Neutrophil (primary cell): ENCODE measurements around the gene TEAD1.

Experiments
- H3K27ac ChIP-seq: fragments of 200-600 bp; sonication (generic); 2 replicates; pipeline ENCODE4 v1.5.1; 2016; ENCODE audit warnings: mild to moderate bottlenecking, moderate library complexity
- H3K27me3 ChIP-seq: fragments of 200-600 bp; sonication (generic); 2 replicates; pipeline ENCODE4 v1.6.0; 2016; ENCODE audit warnings: mild to moderate bottlenecking
- H3K36me3 ChIP-seq: fragments of 200-600 bp; sonication (generic); 2 replicates; pipeline ENCODE4 v1.5.1; 2017
- H3K4me1 ChIP-seq, 2 experiments: fragments of 200-600 bp in 1 of 2; sonication (generic) in 1 of 2; 1 replicate in 1 of 2; 2 replicates in 1 of 2; pipeline versions ENCODE4 v1.5.1 to v1.6.1; 2013 to 2016; ENCODE audit warnings: low read depth in 1 of 2, low read length in 1 of 2, mild to moderate bottlenecking in 1 of 2, moderate library complexity in 1 of 2; ENCODE audit not compliant: control insufficient read depth in 1 of 2, insufficient read depth in 1 of 2
- H3K4me3 ChIP-seq, 2 experiments: fragments of 200-600 bp in 1 of 2; sonication (generic) in 1 of 2; 1 replicate in 1 of 2; 2 replicates in 1 of 2; pipeline ENCODE4 v1.5.1; 2013 to 2016; ENCODE audit warnings: low read depth in 1 of 2, low read length in 1 of 2, mild to moderate bottlenecking in 1 of 2, moderate library complexity in 1 of 2
- H3K9me3 ChIP-seq: fragments of 200-600 bp; sonication (generic); 2 replicates; pipeline ENCODE4 v1.5.1; 2016
- TF ChIP-seq, protein P1 (sequence below): fragments of 200-600 bp; sonication (generic); IDR thresholded peaks from 2 replicates; pipeline ENCODE4 v1.5.1; 2016; ENCODE audit warnings: antibody characterized with exemption

Gene TEAD1

DNA sequence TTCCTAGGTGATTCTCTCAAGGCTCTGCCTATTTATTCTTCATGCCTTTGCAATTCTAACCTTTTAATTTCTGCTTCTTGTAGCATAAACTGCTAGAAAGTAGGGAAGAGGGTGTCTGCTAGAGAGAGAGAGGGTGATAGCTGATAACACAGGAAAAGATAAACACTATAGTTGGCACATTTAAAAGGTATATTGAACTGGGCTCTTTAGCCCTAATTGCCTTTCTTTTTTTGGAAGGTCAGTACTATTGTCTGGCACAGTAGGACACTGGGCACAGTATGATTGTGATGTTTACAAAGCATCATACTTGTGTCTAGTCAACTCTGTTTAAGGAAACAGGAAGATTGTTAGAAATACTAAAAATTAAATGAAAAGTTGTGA lies 33.3 kb downstream of the TEAD1 start:
- TF ChIP-seq, protein P1, sequence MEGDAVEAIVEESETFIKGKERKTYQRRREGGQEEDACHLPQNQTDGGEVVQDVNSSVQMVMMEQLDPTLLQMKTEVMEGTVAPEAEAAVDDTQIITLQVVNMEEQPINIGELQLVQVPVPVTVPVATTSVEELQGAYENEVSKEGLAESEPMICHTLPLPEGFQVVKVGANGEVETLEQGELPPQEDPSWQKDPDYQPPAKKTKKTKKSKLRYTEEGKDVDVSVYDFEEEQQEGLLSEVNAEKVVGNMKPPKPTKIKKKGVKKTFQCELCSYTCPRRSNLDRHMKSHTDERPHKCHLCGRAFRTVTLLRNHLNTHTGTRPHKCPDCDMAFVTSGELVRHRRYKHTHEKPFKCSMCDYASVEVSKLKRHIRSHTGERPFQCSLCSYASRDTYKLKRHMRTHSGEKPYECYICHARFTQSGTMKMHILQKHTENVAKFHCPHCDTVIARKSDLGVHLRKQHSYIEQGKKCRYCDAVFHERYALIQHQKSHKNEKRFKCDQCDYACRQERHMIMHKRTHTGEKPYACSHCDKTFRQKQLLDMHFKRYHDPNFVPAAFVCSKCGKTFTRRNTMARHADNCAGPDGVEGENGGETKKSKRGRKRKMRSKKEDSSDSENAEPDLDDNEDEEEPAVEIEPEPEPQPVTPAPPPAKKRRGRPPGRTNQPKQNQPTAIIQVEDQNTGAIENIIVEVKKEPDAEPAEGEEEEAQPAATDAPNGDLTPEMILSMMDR: no peak
- H3K4me3 ChIP-seq: no peak overlapping the region
- H3K36me3 ChIP-seq: no peaks in the 10 kb centered on the region
- no peaks in the 10 kb centered on the region for H3K4me1 ChIP-seq
- H3K27me3 ChIP-seq: no peaks in the 10 kb centered on the region
- no peak overlapping the region for H3K27ac ChIP-seq
- no peaks in the 10 kb centered on the region for H3K9me3 ChIP-seq

DNA sequence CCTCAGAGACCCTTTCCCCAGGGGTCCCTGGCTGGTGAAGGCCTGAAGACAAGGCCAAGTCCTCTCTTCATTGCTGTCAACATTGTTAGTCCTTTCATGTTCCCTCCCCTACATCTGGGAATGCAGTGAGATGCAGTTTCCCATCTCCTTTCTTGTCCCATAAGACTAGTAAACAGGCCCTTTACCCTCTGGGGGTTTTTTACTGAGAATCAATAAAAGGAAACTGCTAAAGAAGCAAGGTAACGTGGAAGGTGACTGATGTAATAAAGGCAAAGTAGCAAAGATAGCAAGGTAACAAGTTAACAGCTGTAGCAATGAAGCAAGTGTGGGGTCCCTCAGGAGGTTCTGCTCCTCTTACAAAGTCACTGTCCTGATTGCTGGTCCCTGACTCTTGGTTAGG lies 37.3 kb downstream of the TEAD1 start:
- TF ChIP-seq, protein P1: no peak
- no peaks in the 10 kb centered on the region for H3K9me3 ChIP-seq
- H3K27me3 ChIP-seq: peaks cover 19% of the 10 kb centered on the region
- no peaks in the 10 kb centered on the region for H3K4me1 ChIP-seq
- no peak overlapping the region for H3K4me3 ChIP-seq
- no peak overlapping the region for H3K27ac ChIP-seq
- no peaks in the 10 kb centered on the region for H3K36me3 ChIP-seq

DNA sequence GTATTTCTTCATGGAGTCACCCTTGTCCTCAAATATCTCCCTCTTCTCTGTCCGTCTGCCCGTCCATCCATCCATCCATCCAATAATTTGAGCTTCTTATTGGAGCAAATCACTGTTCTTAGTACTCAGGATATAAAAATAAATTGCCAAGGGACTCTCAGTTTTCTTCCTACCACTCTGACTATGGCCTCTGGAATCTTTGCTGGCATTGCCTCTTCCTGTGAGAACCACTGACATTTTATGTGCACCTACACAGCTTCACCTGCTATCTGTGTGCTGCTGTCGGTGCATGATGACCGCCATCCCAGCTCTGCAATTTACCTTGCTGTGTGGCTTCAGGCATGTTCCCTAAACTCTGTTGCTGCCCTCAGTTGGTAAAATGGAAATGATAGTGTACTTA lies 37.9 kb downstream of the TEAD1 start:
- Histone ChIP-seq H3K4me3 (no peak overlapping the region), H3K27ac (no peak overlapping the region), H3K27me3 (peaks cover 26% of the 10 kb centered on the region), H3K4me1 (no peaks in the 10 kb centered on the region), H3K9me3 (no peaks in the 10 kb centered on the region), H3K36me3 (no peaks in the 10 kb centered on the region)
- TF ChIP-seq, protein P1: no peak

DNA sequence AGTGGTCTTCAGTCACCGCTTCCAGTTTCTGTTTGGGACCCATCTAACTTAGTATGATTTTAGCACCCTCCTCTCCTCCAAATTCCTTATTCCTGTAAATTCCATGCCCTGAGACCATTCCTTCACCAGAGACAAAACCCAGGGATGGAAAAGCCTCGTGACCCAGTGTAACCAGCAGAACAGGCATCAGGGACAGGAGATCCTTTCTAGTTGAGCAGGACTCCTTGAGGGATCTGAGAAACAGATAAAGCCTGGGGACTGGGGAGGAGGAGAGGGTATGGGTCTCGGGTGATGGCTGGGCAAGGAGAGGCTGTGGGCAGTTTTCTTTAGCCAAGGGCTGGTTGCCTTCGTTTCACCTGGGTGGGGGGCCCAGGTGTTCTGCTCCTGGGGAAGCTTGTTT lies 40.9 kb downstream of the TEAD1 start:
- Histone ChIP-seq H3K4me3 (no peak overlapping the region), H3K4me1 (no peaks in the 10 kb centered on the region), H3K27me3 (peaks cover 42% of the 10 kb centered on the region), H3K36me3 (no peaks in the 10 kb centered on the region), H3K27ac (no peak overlapping the region), H3K9me3 (no peaks in the 10 kb centered on the region)
- TF ChIP-seq, protein P1: no peak

DNA sequence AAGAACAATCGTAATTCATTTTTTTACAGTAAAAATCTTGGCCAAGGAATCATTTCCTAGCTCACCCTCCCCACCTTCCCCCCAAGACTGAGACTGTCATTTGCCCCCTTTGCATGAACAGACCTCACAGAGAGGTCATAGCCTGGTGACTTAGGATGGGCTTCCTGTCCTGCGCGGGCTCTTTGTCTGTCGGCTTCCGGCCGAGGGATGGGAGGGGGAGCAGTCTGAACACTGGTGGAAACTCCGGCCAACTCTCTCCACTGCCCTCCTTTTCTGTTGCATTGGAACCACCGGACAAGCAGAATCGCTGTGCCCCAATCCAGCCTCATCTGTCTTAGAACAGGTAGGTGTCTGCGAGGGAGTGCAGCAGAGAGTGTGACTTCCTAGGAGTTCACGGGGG lies 41.7 kb downstream of the TEAD1 start:
- Histone ChIP-seq H3K9me3 (no peaks in the 10 kb centered on the region), H3K4me3 (no peak overlapping the region), H3K4me1 (no peaks in the 10 kb centered on the region), H3K36me3 (no peaks in the 10 kb centered on the region), H3K27me3 (peaks cover 49% of the 10 kb centered on the region), H3K27ac (no peak overlapping the region)
- TF ChIP-seq, protein P1: no peak

DNA sequence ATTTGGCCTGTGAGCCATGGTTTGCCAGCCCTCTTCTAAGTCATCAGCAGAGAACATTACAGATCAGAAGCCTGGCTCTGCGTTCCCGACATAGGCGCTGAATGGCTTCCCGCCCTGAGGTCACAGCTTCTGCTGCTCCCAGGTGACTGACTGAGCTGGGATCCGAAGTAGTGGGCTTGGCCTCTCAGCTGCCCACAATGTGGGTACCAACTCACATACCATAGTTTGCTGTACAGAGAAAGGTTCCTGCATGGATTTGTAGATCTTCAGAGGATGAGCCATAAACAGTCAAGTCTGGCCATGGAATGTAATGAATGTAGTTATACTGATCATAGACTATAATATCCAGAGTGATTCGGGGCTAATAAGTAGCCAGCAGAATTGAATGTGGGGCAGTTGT lies 42.6 kb downstream of the TEAD1 start:
- no peak overlapping the region for H3K27ac ChIP-seq
- H3K36me3 ChIP-seq: no peaks in the 10 kb centered on the region
- no peaks in the 10 kb centered on the region for H3K4me1 ChIP-seq
- no peak overlapping the region for H3K4me3 ChIP-seq
- TF ChIP-seq, protein P1: no peak
- peaks cover 57% of the 10 kb centered on the region for H3K27me3 ChIP-seq
- no peaks in the 10 kb centered on the region for H3K9me3 ChIP-seq
